Measurements from ENCODE around the gene PIGP.
"Not testable (repeated sequence)": the region's sequence is repeated elsewhere in the genome, so short reads cannot be mapped to it uniquely, and the experiment has no call there.

The PIGP gene

GRCh38 chr21:37044643-37045042 is 28.2 kb downstream of the PIGP start:
- no peak for DNase-seq (ENCODE audit: low spot score)

- no peak for DNase-seq (ENCODE audit: low spot score)
Measured at GRCh38 chr21:37043818-37044217, 29.1 kb downstream of the PIGP start.

GRCh38 chr21:37041706-37042271 is 31.1 kb downstream of the PIGP start:
- no peak for DNase-seq (ENCODE audit: low spot score)

GRCh38 chr21:37040212-37040611 is 32.7 kb downstream of the PIGP start:
- DNase-seq (ENCODE audit: low spot score), result no peak

GRCh38 chr21:37039411-37040075 is 33.3 kb downstream of the PIGP start:
- DNase-seq (ENCODE audit: low spot score), result no peak

GRCh38 chr21:37036177-37036576 is 36.7 kb downstream of the PIGP start:
- no peak for DNase-seq (ENCODE audit: low spot score)

- DNase-seq (ENCODE audit: low spot score), result not testable (repeated sequence)
Measured at GRCh38 chr21:37034394-37034793, 38.5 kb downstream of the PIGP start.

GRCh38 chr21:37032877-37033471 is 39.9 kb downstream of the PIGP start:
- peak; percentile 69 for DNase-seq (ENCODE audit: low spot score)

GRCh38 chr21:37032293-37032692 is 40.6 kb downstream of the PIGP start:
- DNase-seq (ENCODE audit: low spot score), result no peak

- DNase-seq (ENCODE audit: low spot score), result no peak
Measured at GRCh38 chr21:37030864-37031263, 42.0 kb downstream of the PIGP start.

GRCh38 chr21:37028570-37028969 is 44.3 kb downstream of the PIGP start:
- no peak for DNase-seq (ENCODE audit: low spot score)

GRCh38 chr21:37026499-37026898 is 46.4 kb downstream of the PIGP start:
- DNase-seq (ENCODE audit: low spot score), result no peak

- no peak for DNase-seq (ENCODE audit: low spot score)
Measured at GRCh38 chr21:37017951-37018679, 54.8 kb downstream of the PIGP start.

Measured in kidney tubule cell (primary cell).